ENCODE measurements around the gene ADAM12.

Gene ADAM12

DNA sequence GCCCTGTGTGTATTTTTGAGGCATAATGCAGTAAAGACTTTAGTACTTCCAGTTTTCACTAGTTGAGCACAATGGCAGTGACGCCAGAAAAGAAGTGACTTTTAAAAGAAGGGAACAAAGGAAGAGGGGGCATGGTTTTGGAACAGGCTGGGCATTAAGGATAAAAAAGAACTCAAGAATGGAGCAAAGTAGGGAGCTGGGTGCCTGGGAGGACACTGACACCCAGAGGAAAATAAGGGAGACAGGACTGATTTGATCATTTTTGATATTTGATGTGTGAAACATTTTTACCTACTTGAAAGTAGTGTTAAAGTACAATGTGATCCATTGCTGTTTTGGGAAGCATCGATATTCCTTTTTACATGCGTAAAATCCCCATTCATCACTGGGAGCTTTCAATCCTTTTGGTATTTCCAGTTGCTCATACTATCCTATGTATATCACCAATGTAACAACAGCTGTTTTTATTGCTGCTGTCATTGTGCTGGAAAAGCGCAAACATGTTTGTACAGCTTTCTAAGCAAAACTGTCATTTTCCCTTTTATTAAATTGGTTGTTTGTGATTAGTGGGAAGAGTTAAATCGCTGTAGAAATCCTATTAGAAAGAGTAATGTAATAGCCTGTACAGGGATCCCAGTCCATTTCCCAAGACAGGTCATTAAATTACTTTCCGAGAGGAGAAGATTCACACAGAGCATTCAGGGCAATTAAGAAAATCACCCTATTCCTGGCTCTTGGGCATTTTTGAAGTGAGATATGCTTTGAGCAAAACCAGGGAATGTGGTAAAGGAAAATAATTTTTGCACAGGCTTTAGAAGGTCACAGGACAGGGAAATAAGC lies 85.2 kb downstream of the ADAM12 start:
- DNase-seq (ENCODE audit: low read depth) = no peak

DNA sequence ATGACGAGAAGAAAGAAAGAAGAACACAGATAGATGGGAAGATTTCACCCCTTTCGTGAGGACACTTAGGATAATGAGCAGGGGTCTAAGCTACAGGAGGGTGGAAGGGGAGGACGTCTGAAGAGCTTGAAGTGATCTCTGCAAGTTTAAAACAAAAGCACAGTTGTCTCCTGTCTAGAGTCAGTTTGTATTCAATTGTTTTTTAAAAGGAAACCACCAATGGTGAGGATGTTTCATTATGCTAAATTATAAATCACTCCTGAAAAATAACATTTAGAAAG lies 85.9 kb downstream of the ADAM12 start:
- TF ChIP-seq, protein P1, sequence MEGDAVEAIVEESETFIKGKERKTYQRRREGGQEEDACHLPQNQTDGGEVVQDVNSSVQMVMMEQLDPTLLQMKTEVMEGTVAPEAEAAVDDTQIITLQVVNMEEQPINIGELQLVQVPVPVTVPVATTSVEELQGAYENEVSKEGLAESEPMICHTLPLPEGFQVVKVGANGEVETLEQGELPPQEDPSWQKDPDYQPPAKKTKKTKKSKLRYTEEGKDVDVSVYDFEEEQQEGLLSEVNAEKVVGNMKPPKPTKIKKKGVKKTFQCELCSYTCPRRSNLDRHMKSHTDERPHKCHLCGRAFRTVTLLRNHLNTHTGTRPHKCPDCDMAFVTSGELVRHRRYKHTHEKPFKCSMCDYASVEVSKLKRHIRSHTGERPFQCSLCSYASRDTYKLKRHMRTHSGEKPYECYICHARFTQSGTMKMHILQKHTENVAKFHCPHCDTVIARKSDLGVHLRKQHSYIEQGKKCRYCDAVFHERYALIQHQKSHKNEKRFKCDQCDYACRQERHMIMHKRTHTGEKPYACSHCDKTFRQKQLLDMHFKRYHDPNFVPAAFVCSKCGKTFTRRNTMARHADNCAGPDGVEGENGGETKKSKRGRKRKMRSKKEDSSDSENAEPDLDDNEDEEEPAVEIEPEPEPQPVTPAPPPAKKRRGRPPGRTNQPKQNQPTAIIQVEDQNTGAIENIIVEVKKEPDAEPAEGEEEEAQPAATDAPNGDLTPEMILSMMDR (IDR thresholded peaks at IDR 0.05; ENCODE audit: low read depth, low read length, missing control alignments) = no peak
- no peak for DNase-seq (ENCODE audit: low read depth)
- no peak overlapping the region for H3K4me3 ChIP-seq (ENCODE audit: low read depth, low read length)

More for the DNA sequence above, 85.2 kb downstream of the ADAM12 start:
- H3K4me3 ChIP-seq (ENCODE audit: low read depth, low read length) = no peak overlapping the region
- TF ChIP-seq, protein P1 (IDR thresholded peaks at IDR 0.05; ENCODE audit: low read depth, low read length, missing control alignments) = no peak

DNA sequence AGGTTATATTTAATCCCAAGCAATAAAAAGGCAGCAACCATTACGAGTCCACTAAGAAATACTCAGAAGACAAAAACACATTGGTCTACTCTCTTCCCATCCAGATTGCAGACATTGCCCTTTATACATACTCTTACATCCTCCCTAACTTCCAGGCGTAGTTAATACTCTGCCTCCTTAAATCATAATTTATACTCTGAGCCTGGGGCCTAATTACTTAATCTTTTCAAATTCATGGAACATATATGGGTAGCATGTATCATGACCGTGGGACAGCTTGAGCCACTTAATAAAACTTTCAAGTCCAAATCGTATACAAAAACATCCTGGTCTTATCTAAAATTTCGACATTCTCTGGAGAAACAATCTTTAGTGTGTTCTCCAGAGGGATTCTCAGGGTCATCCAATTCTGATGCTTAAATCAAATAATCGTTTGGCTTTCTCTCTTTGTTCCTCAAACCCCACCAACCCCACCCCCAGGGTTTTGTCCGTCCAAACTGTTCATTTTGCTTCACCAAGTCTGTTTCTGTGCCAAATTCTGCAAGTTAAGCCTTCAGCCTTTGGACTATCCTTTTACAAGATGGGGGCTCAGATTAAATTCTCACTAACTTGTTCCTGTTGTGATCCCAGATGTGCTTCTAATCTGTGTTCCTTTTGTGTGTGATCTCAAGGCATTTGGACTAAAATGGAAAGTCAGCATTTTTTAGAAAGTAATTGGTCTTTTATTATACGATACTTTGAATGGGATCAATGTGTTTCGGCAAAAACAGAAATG lies 86.4 kb downstream of the ADAM12 start:
- H3K4me3 ChIP-seq (ENCODE audit: low read depth, low read length) = no peak overlapping the region
- no peak for DNase-seq (ENCODE audit: low read depth)
- TF ChIP-seq, protein P1 (IDR thresholded peaks at IDR 0.05; ENCODE audit: low read depth, low read length, missing control alignments) = no peak

DNA sequence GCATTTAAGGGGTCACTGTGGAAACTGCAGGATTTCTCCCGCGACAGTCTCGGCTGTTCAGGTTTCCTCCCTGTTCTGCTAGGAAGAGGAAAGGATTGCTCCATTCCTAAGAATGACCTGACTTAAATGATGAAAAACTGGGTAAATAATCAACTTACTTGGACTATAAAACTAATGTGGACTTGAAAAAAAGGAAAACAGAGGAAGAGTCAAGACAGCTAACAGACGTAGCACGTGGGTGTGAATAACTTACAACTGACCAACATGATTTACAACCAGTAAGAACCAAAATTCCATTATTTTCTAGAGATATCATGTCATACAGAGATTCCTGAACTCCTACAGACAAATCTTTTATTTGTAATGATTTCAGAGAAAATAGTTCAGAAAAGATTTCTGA lies 93.8 kb downstream of the ADAM12 start:
- no peak for DNase-seq (ENCODE audit: low read depth)
- TF ChIP-seq, protein P1 (IDR thresholded peaks at IDR 0.05; ENCODE audit: low read depth, low read length, missing control alignments) = no peak
- no peak overlapping the region for H3K4me3 ChIP-seq (ENCODE audit: low read depth, low read length)

DNA sequence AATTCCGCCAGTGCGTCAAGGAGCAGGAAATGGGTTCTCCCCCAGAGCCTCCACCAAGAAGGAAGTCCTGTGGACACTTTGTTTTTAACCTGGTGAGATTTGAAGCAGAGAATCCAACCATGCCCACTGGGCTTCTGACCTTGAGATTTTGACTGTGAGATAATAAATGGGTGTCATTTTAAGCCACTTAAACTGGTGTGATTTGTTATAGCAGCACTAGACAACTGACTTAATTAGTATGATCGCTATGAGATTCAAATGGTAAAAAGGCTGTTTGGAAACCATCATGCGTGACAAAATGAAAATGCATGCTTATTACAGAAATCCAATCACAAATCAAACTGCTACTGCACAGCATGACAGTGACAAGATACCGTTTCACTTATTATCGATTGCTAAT lies 98.0 kb downstream of the ADAM12 start:
- no peak for DNase-seq (ENCODE audit: low read depth)
- TF ChIP-seq, protein P1 (IDR thresholded peaks at IDR 0.05; ENCODE audit: low read depth, low read length, missing control alignments) = no peak
- no peak overlapping the region for H3K4me3 ChIP-seq (ENCODE audit: low read depth, low read length)

DNA sequence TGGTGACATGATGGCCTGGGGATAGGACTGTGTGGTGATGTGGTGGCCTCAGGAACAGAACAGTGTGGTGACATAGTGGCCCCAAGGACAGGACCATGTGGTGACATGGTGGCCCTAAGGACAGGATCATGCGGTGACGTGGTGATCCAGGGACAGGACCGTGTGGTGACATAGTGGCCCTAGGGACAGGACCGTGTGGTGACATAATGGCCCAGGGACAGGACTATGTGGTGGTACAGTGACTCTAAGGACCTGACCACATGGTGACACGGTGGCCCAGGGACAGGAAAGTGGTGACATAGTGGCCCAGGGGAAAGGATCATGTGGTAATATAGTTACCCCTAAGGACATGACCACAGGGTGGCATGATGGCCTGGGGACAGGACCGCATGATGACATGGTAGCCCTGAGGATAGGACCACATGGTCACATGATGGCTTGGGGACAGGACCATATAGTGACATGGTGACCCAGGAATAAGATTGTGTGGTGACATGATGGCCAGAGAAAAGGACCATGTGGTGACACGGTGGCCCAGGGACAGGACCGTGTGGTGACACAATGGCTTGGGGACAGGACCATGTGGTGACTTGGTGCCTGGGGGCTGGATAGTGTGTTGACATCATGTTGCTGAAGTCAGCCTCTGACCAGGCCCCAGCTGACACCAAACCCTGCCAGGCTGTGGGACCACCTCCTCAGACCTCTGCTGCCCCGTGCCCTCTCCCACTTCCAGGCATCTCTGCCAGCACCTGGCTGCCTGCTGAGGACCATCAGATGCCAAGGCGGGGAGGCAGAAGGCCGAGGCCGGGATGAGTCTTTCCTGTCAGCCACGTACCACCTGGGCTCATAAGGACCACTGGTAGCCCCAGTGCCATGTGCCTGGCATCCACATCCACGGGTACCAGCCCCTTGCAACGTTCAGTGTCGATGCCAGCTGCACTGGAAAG lies 99.5 kb downstream of the ADAM12 start:
- no peak for DNase-seq (ENCODE audit: low read depth)
- TF ChIP-seq, protein P1 (IDR thresholded peaks at IDR 0.05; ENCODE audit: low read depth, low read length, missing control alignments) = no peak
- H3K4me3 ChIP-seq (ENCODE audit: low read depth, low read length) = no peak overlapping the region
